Ovary (tissue), 9 donors: ENCODE data around the gene CBX8. TPM values are rescaled to one million over a fixed set of nuclear protein-coding genes. Genes with fewer than 3 reads are reported as not detected.

Source experiments
- DNase-seq, 5 donors: peaks; one replicate each; pipeline ENCODE4 v3.0.0-alpha.2; 2019 to 2020
- H3K27ac ChIP-seq, 2 donors: fragments of 200-600 bp; one replicate each; pipeline versions ENCODE4 v1.5.1 to v1.8.0; 2019 to 2022
- H3K27me3 ChIP-seq: fragments of 200-600 bp; one replicate; pipeline ENCODE4 v1.8.0; 2022
- H3K36me3 ChIP-seq: fragments of 200-600 bp; sonication (generic); one replicate; pipeline ENCODE4 v1.5.1; 2019
- H3K4me1 ChIP-seq: one replicate; pipeline ENCODE4 v1.8.1; 2013; ENCODE audit warnings: mild to moderate bottlenecking, moderate library complexity; ENCODE audit not compliant: insufficient read depth
- H3K4me3 ChIP-seq: fragments of 200-600 bp; sonication (generic); one replicate; pipeline ENCODE4 v1.5.1; 2017
- H3K9me3 ChIP-seq, 2 donors: fragments of 200-600 bp in 1 of 2; sonication (generic) in 1 of 2; one replicate each; pipeline versions ENCODE4 v1.5.1 to v1.8.1; 2013 to 2019; ENCODE audit warnings: mild to moderate bottlenecking in 1 of 2, moderate library complexity in 1 of 2
- EP300 ChIP-seq: sonication (generic); formaldehyde crosslinking; IDR thresholded peaks from one replicate; pipeline ENCODE4 v1.6.1; 2017; ENCODE audit warnings: antibody characterized with exemption
- POLR2A ChIP-seq: fragments of 450-650 bp; IDR thresholded peaks from one replicate; pipeline ENCODE4 v1.6.1; 2017; ENCODE audit warnings: antibody characterized with exemption, mild to moderate bottlenecking, moderate library complexity
- WGBS, 3 donors: extraction: QIAGEN DNeasy Blood & Tissue Kit in 1 of 3; methylation state at CpG; one replicate each; pipeline versions ENCODE4 v1.1.5 to v1.1.7; 2013 to 2017; 5-methylcytosine and 5-hydroxymethylcytosine counted together
- intact Hi-C, 4 donors: fragments of 100-400 bp; cut with DNase I; formaldehyde crosslinking; loops; one replicate each; pipeline versions ENCODE4 v1.11.0 to v1.15.1; 2022 to 2023
- polyA plus RNA-seq, 2 donors: library from polyadenylated mRNA; stranded (reverse); fragments of 200-250 nt in 1 of 2; fragments of 350-450 nt in 1 of 2; fragmentation: Illumina TruSeq in 1 of 2; extraction: RNeasy Lipid Tissue Mini Kit (QIAGEN cat#74804) in 1 of 2; gene quantifications; one replicate each; pipeline ENCODE4 v1.2.3, GENCODE V29; 2013 to 2014
- total RNA-seq, 7 donors: library from RNA; depleted of rRNA in 2 of 7; stranded (reverse); fragments of >200 nt in 2 of 7; fragmentation: NEBNext Ultra II Directional in 3 of 7; extraction: Animal tissue kit (Norgen Biotek cat#: 25700) in 3 of 7; gene quantifications; one replicate each; pipeline versions ENCODE4 v1.1.0 to v1.2.4, GENCODE V29; 2016 to 2023
- TF ChIP-seq, protein P1 (sequence below), 3 donors: fragments of 450-650 bp in 2 of 3; fragments of 200-600 bp in 1 of 3; IDR thresholded peaks; one replicate each; pipeline versions ENCODE4 v1.5.1 to v1.8.0; 2016 to 2022; ENCODE audit warnings: antibody characterized with exemption in 3 of 3, mild to moderate bottlenecking in 1 of 3
- donor health status: DM: no; HTN: no; CAD: no; lungs with moderate emphysema.
- donor health status: DM: no; HTN: no; CAD: no.
- donor health status: Bipolar disorder and iron deficiency.
- donor health status: DM: yes; HTN: yes; CAD: no.
- donor health status: DM: no; HTN: no; CAD: no.
- donor health status: DM: yes; HTN: yes; CAD: no.

The CBX8 gene
- total and polyA plus RNA-seq, 9 donors = 0.60 to 7.0 (median 3.2) TPM

DNA sequence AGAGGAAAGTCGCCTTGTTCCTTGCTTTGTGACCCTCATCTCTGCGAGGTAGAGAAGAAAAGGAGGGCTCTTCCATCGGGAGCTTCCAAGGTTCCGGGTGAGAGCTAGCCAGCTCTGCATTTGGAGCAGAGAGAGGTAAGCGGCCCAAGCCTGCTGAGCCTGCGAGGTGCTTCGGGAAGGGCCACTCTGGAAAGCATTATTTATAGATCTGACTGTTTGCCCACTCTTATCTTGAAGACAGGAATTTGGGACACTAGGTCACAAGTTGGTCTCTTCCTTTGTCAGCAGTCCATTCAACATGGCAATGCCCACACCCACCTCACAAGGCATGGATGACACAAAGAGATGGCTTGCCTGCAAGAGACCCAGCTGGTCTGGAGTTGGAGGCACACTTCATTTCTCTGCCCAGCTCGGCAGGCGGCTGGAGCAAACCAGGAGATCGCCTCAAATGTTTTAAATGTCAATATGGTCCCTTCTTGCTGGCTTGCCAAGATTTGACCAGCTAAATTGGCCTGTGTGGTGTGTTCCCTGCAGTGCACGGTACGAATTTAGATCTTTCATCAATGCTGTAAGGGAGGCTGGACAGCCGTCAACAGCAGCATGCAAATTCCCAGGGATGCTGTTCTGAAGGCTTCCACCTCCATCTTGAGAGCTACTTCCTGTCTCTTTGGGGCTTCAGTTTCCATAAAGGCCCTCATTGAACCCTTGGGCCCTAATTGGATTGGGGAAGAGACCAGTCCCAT, 22.8 kb upstream of the CBX8 start:
- DNase-seq = no peak
- no peaks in the 10 kb centered on the region for H3K9me3 ChIP-seq
- no peak overlapping the region for H3K4me3 ChIP-seq
- H3K27ac ChIP-seq = no peak overlapping the region
- H3K27me3 ChIP-seq = peaks cover 14% of the 10 kb centered on the region
- no peaks in the 10 kb centered on the region for H3K4me1 ChIP-seq
- intact Hi-C loops = no loop called here
- TF ChIP-seq, protein P1, sequence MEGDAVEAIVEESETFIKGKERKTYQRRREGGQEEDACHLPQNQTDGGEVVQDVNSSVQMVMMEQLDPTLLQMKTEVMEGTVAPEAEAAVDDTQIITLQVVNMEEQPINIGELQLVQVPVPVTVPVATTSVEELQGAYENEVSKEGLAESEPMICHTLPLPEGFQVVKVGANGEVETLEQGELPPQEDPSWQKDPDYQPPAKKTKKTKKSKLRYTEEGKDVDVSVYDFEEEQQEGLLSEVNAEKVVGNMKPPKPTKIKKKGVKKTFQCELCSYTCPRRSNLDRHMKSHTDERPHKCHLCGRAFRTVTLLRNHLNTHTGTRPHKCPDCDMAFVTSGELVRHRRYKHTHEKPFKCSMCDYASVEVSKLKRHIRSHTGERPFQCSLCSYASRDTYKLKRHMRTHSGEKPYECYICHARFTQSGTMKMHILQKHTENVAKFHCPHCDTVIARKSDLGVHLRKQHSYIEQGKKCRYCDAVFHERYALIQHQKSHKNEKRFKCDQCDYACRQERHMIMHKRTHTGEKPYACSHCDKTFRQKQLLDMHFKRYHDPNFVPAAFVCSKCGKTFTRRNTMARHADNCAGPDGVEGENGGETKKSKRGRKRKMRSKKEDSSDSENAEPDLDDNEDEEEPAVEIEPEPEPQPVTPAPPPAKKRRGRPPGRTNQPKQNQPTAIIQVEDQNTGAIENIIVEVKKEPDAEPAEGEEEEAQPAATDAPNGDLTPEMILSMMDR (IDR thresholded peaks at IDR 0.05) = no peak
- TF ChIP-seq POLR2A = no peak
- TF ChIP-seq EP300 = no peak
- WGBS, 3 donors = 86 to 89% (median 86%) methylated on average over 13 of the region's 13 CpGs
- no peaks in the 10 kb centered on the region for H3K36me3 ChIP-seq

GRCh38 chr17:79819085-79819484, 22.2 kb upstream of the CBX8 start:
- WGBS, 3 donors = 79 to 81% (median 79%) methylated on average over 5 of the region's 5 CpGs
- TF ChIP-seq, protein P1 (IDR thresholded peaks at IDR 0.05) = no peak
- TF ChIP-seq EP300 = no peak
- TF ChIP-seq POLR2A = no peak
- no peak for DNase-seq
- no peak overlapping the region for H3K27ac ChIP-seq
- no peaks in the 10 kb centered on the region for H3K4me1 ChIP-seq
- H3K27me3 ChIP-seq = peaks cover 14% of the 10 kb centered on the region
- intact Hi-C loops = no loop called here
- H3K9me3 ChIP-seq = no peaks in the 10 kb centered on the region
- no peaks in the 10 kb centered on the region for H3K36me3 ChIP-seq
- H3K4me3 ChIP-seq = no peak overlapping the region

GRCh38 chr17:79818026-79818758, 21.3 kb upstream of the CBX8 start:
- no peak overlapping the region for H3K27ac ChIP-seq
- H3K4me1 ChIP-seq = no peaks in the 10 kb centered on the region
- peaks cover 18% of the 10 kb centered on the region for H3K27me3 ChIP-seq
- no peak for TF ChIP-seq EP300
- TF ChIP-seq, protein P1 (IDR thresholded peaks at IDR 0.05) = no peak
- TF ChIP-seq POLR2A = no peak
- H3K36me3 ChIP-seq = no peaks in the 10 kb centered on the region
- H3K9me3 ChIP-seq = no peaks in the 10 kb centered on the region
- no peak for DNase-seq
- intact Hi-C loops = no loop called here
- WGBS, 3 donors = 86 to 91% (median 89%) methylated on average over 12 of the region's 12 CpGs
- H3K4me3 ChIP-seq = no peak overlapping the region

DNA sequence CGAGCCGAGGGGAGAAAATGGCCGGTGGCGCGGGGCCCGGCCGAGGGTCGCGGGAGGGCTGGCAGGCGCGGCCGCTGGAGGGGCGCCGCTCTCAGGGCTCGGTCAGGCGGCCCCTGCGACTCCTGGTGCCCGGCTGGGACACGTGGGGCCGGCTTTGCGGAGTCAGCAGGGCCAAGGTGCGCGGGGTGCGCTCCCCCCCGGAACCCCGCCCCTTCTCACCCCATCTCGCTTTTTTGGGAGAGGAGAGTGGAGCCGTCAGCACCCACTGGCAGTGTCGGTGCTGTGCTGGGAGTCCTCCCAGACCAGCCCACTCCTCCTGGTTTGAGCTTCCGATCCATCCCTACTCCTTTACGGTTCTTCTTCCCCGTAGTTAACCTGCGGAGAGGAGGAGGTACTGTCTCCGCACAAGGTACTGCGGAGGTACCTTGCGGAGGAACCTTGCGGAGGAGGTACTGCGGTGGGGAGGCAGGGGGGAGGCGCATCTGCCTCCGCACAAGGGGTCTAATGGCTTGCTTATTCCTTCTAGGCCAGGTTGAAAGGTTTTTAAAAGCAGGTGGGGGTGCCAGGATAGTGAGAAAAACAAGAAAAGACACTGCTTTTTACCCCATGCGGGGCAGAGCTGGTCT, 19.1 kb upstream of the CBX8 start:
- 48 to 60% (median 56%) methylated on average over 25 to 41 of the region's 41 CpGs for WGBS, 3 donors
- H3K9me3 ChIP-seq = no peaks in the 10 kb centered on the region
- H3K4me3 ChIP-seq = no peak overlapping the region
- H3K27ac ChIP-seq = no peak overlapping the region
- no peaks in the 10 kb centered on the region for H3K4me1 ChIP-seq
- no peaks in the 10 kb centered on the region for H3K36me3 ChIP-seq
- intact Hi-C loops = no loop called here
- TF ChIP-seq, protein P1 (IDR thresholded peaks at IDR 0.05) = no peak
- no peak for TF ChIP-seq POLR2A
- TF ChIP-seq EP300 = no peak
- DNase-seq = no peak
- H3K27me3 ChIP-seq = peaks cover 29% of the 10 kb centered on the region
